T-helper 2 cell treated with Interferon-gamma antibody and Interleukin-4, amounts not matched to agents 100 ng/mL and 5 ng/mL, for 36 hours (primary cell): ENCODE data around the gene TRPV5. TPM values are rescaled to one million over a fixed set of nuclear protein-coding genes. Genes with fewer than 3 reads are reported as not detected.

Source experiments
- intact Hi-C: fragments of 100-400 bp; cut with micrococcal nuclease; formaldehyde crosslinking; loops from one replicate; pipeline ENCODE4 v1.15.1; 2023
- total RNA-seq: library from RNA; stranded (reverse); gene quantifications from 2 replicates; pipeline ENCODE4 v1.2.3, GENCODE V29; 2022

TRPV5 gene
- total RNA-seq, 1 donor from 2014 or later, result not detected

GRCh38 chr7:142910031-142910433, 23.5 kb downstream of the TRPV5 start:
- intact Hi-C loops, result no loop called here

- intact Hi-C loops, result no loop called here
These were observed 24.3 kb downstream of the TRPV5 start for GRCh38 chr7:142908921-142909890.

- intact Hi-C loops, result no loop called here
These were observed 25.3 kb downstream of the TRPV5 start for GRCh38 chr7:142908290-142908689.

GRCh38 chr7:142906643-142907042, 26.9 kb downstream of the TRPV5 start:
- intact Hi-C loops, result no loop called here

GRCh38 chr7:142905759-142906158, 27.8 kb downstream of the TRPV5 start:
- intact Hi-C loops, result no loop called here

GRCh38 chr7:142904128-142904527, 29.4 kb downstream of the TRPV5 start:
- intact Hi-C loops, result no loop called here

- intact Hi-C loops, result no loop called here
These were observed 31.9 kb downstream of the TRPV5 start for GRCh38 chr7:142901426-142902259.

- intact Hi-C loops, result no loop called here
These were observed 33.9 kb downstream of the TRPV5 start for GRCh38 chr7:142899661-142900060.

- intact Hi-C loops, result no loop called here
These were observed 35.0 kb downstream of the TRPV5 start for GRCh38 chr7:142898377-142899170.

GRCh38 chr7:142897691-142898090, 35.9 kb downstream of the TRPV5 start:
- intact Hi-C loops, result no loop called here

- intact Hi-C loops, result no loop called here
These were observed 36.7 kb downstream of the TRPV5 start for GRCh38 chr7:142896741-142897379.

- intact Hi-C loops, result no loop called here
These were observed 37.4 kb downstream of the TRPV5 start for GRCh38 chr7:142896151-142896550.

- intact Hi-C loops, result no loop called here
These were observed 38.5 kb downstream of the TRPV5 start for GRCh38 chr7:142894985-142895593.

- intact Hi-C loops, result no loop called here
These were observed 39.2 kb downstream of the TRPV5 start for GRCh38 chr7:142894112-142894984.

GRCh38 chr7:142892951-142893350, 40.6 kb downstream of the TRPV5 start:
- intact Hi-C loops, result no loop called here

- intact Hi-C loops, result no loop called here
These were observed 42.0 kb downstream of the TRPV5 start for GRCh38 chr7:142891490-142892082.

- intact Hi-C loops, result no loop called here
These were observed 42.6 kb downstream of the TRPV5 start for GRCh38 chr7:142890874-142891485.

- intact Hi-C loops, result no loop called here
These were observed 43.7 kb downstream of the TRPV5 start for GRCh38 chr7:142889816-142890215.
